Measurements from ENCODE around the gene CEP41. TPM values are rescaled to one million over a fixed set of nuclear protein-coding genes. Genes with fewer than 3 reads are reported as not detected.

The CEP41 gene
- total RNA-seq, 4 donors from 2014 or later = 3.1 to 10.7 (median 7.9) TPM

DNA sequence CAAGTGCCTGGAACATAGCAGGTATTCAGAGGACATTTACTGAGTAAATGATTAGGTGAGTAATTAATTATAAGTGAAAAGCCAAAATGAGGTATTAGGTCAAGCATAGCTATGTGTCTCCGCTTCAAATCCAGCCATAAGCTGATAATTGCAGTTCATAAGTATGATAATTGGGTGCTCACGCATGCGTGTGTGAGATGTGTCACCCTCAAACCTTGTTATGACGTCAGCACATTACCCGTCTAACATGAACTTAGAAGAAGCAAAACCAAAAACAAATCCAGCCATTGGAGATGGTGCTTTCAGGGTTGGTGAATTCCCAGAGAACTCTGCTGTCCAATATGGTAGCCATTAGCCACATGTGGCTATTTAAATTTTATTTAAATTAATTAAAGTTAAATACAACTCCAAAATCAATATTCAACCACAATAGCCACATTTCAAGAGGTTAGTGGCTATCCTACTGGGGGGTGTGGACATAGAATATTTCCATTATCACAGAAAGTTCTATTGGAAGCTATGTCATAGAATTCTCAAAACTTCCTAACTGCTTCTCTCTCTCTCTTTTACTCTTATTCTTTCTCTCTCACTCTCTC lies 96.4 kb downstream of the CEP41 start, which contains the start of gene CPA5:
TSS of gene CPA5 (plus strand) at position 546 of the 596 bp plus-strand sequence. CDS start 1,670 bp downstream, outside the sequence.
- no peak within 1 kb of the TSS for H3K27ac ChIP-seq
- 96 to 99% methylated on average over 5 of the region's 5 CpGs for WGBS, 2 donors
- TF ChIP-seq POLR2A (IDR thresholded peaks at IDR 0.05) = no peak
- no peak for TF ChIP-seq CTCF (IDR thresholded peaks at IDR 0.05)
- H3K36me3 ChIP-seq = no peaks in the 10 kb centered on the region
- no peaks in the 10 kb centered on the region for H3K27me3 ChIP-seq
- H3K9me3 ChIP-seq = no peaks in the 10 kb centered on the region
- no peak within 1 kb of the TSS for H3K4me3 ChIP-seq (replicated peaks in 1 of 3)
- DNase-seq = no peak
- H3K4me1 ChIP-seq = no peaks in the 10 kb centered on the region
- intact Hi-C loops (cut with DNase I) = no loop called here

Small RNAs within 50 kb of the gene (small RNA-seq; reads per million reads assigned to genes)
- not detected for gene RF02148
- gene RF02149 = not detected
- gene RF02150 = not detected

Other genes with a start within 250 kb of the CEP41 start
- 10 to 100 TPM; 19.5 to 28.0 (median 24.5) TPM for gene TMEM209, start 235.6 kb downstream of the CEP41 start, total RNA-seq
- not detected for gene SSMEM1, start 233.2 kb downstream of the CEP41 start, total RNA-seq
- gene CPA2, start 174.2 kb downstream of the CEP41 start, total RNA-seq = not detected
- gene CPA4, start 147.9 kb downstream of the CEP41 start, total RNA-seq = not detected
- gene CPA5, start 96.2 kb downstream of the CEP41 start, total RNA-seq = not detected
- gene CPA1, start 60.5 kb downstream of the CEP41 start, total RNA-seq = 1 to 10 TPM in 1 of 4 donors, not detected in 3; 1.3 TPM
- gene MEST, start 51.1 kb upstream of the CEP41 start, total RNA-seq = 10 to 100 TPM; 20.7 to 29.8 (median 25.5) TPM
- 10 to 100 TPM; 22.4 to 25.7 (median 24.7) TPM for gene COPG2, start 227.7 kb upstream of the CEP41 start, total RNA-seq
- gene TSGA13, start 245.5 kb upstream of the CEP41 start, total RNA-seq = not detected